Measurements from ENCODE around the gene LRRC75A.

GRCh38 chr17:16438557-16439302, 53.3 kb downstream of the LRRC75A start:
- TF ChIP-seq CTCF (conservative IDR thresholded peaks at IDR 0.05; ENCODE audit: low read length) = no peak
- TF ChIP-seq EZH2phosphoT487 (IDR thresholded peaks at IDR 0.05; ENCODE audit: borderline replicate concordance) = no peak
